ENCODE measurements around the gene PDGFA.

The PDGFA gene

GRCh38 chr7:468681-469562 is 50.7 kb downstream of the PDGFA start:
- DNase-seq, result no peak

GRCh38 chr7:467856-468545 is 51.6 kb downstream of the PDGFA start:
- no peak for DNase-seq

GRCh38 chr7:467393-467828 is 52.2 kb downstream of the PDGFA start:
- no peak for DNase-seq

GRCh38 chr7:466465-467191 is 53.0 kb downstream of the PDGFA start:
- no peak for DNase-seq

GRCh38 chr7:465710-466400 is 53.8 kb downstream of the PDGFA start:
- peak; percentile 27 for DNase-seq

- no peak for DNase-seq
Measured at GRCh38 chr7:464454-465401, 54.9 kb downstream of the PDGFA start.

- no peak for DNase-seq
Measured at GRCh38 chr7:463817-464453, 55.7 kb downstream of the PDGFA start.

GRCh38 chr7:463362-463781 is 56.3 kb downstream of the PDGFA start:
- DNase-seq, result no peak

GRCh38 chr7:462173-463103 is 57.2 kb downstream of the PDGFA start:
- DNase-seq, result no peak

- DNase-seq, result no peak
Measured at GRCh38 chr7:461453-462172, 58.0 kb downstream of the PDGFA start.

GRCh38 chr7:461117-461452 is 58.6 kb downstream of the PDGFA start:
- DNase-seq, result no peak

GRCh38 chr7:460374-461116 is 59.1 kb downstream of the PDGFA start:
- no peak for DNase-seq

- no peak for DNase-seq
Measured at GRCh38 chr7:459584-460373, 59.9 kb downstream of the PDGFA start.

- no peak for DNase-seq
Measured at GRCh38 chr7:458511-459245, 61.0 kb downstream of the PDGFA start.

GRCh38 chr7:457814-458510 is 61.7 kb downstream of the PDGFA start:
- DNase-seq, result no peak
